HG03135 (cell line): ENCODE data around the gene TGIF2LX.
"Not testable (repeated sequence)": the region's sequence is repeated elsewhere in the genome, so short reads cannot be mapped to it uniquely, and the experiment has no call there.

Experiments used
- ATAC-seq: cut with Tn5 transposase; IDR thresholded peaks from one replicate; pipeline ENCODE4 v1.9.1; 2021; ENCODE audit warnings: mild to moderate bottlenecking, moderate library complexity; ENCODE audit not compliant: unreplicated experiment

TGIF2LX gene

GRCh38 chrX:89921665-89922064 lies at the start of gene TGIF2LX:
Gene TGIF2LX (plus strand): TSS chrX:89921908. CDS start chrX:89922086, 178 bp downstream.
- ATAC-seq, result not testable (repeated sequence)

GRCh38 chrX:89922338-89922934 lies 728 bp downstream of the TGIF2LX start:
- not testable (repeated sequence) for ATAC-seq

- ATAC-seq, result not testable (repeated sequence)
Observed at GRCh38 chrX:89943077-89943476, 21.4 kb downstream of the TGIF2LX start.

GRCh38 chrX:89965588-89965987 lies 43.9 kb downstream of the TGIF2LX start:
- not testable (repeated sequence) for ATAC-seq
